Esophagus squamous epithelium (tissue), 5 donors: ENCODE data around the gene TMEM132D. TPM values are rescaled to one million over a fixed set of nuclear protein-coding genes. Genes with fewer than 3 reads are reported as not detected.

Experiments used
- DNase-seq: peaks from one replicate; lab custom pipeline; 2025; lab: John Stamatoyannopoulos, UW
- H3K27ac ChIP-seq, 4 donors: fragments of 200-600 bp; sonication (generic); one replicate each; pipeline ENCODE4 v1.5.1; 2016 to 2019; ENCODE audit warnings: mild to moderate bottlenecking in 1 of 4
- H3K27me3 ChIP-seq, 4 donors: fragments of 200-600 bp; sonication (generic); 1 replicate in 3 of 4; 2 replicates in 1 of 4; pipeline versions ENCODE4 v1.5.1 to v1.6.0; 2017 to 2021; ENCODE audit warnings: antibody characterized with exemption in 1 of 4
- H3K36me3 ChIP-seq, 3 donors: fragments of 200-600 bp; sonication (generic); one replicate each; pipeline ENCODE4 v1.5.1; 2016 to 2019
- H3K4me1 ChIP-seq, 3 donors: fragments of 200-600 bp; sonication (generic); one replicate each; pipeline ENCODE4 v1.5.1; 2017 to 2019
- H3K4me3 ChIP-seq, 4 donors: fragments of 200-600 bp; sonication (generic); 1 replicate in 3 of 4; 2 replicates in 1 of 4; pipeline ENCODE4 v1.5.1; 2016 to 2019; ENCODE audit warnings: mild to moderate bottlenecking in 2 of 4, moderate library complexity in 1 of 4
- H3K9me3 ChIP-seq, 3 donors: fragments of 200-600 bp; sonication (generic); one replicate each; pipeline ENCODE4 v1.5.1; 2016 to 2019
- CTCF ChIP-seq, 6 experiments: fragments of 450-650 bp in 4 of 6; fragments of 200-600 bp in 2 of 6; sonication (generic) in 2 of 6; IDR thresholded peaks; one replicate each; pipeline ENCODE4 v1.5.1; 2016 to 2019; ENCODE audit warnings: antibody characterized with exemption in 6 of 6, mild to moderate bottlenecking in 4 of 6, moderate library complexity in 4 of 6
- POLR2A ChIP-seq, 4 donors: fragments of 450-650 bp; IDR thresholded peaks; one replicate each; pipeline ENCODE4 v1.6.1; 2017; ENCODE audit warnings: antibody characterized with exemption in 4 of 4, mild to moderate bottlenecking in 4 of 4, moderate library complexity in 3 of 4
- WGBS, 2 donors: methylation state at CpG; one replicate each; pipeline ENCODE4 v1.1.5; 2018; 5-methylcytosine and 5-hydroxymethylcytosine counted together
- intact Hi-C: fragments of 100-400 bp; cut with DNase I; formaldehyde crosslinking; loops from one replicate; pipeline ENCODE4 v1.15.0; 2022
- total RNA-seq, 4 donors: library from RNA; depleted of rRNA; stranded (reverse); fragments of >200 nt; gene quantifications; one replicate each; pipeline ENCODE4 v1.1.0, GENCODE V29; 2016
- donor health status: DM: yes; HTN: yes; CAD: no.

TMEM132D gene
- total RNA-seq, 4 donors from 2014 or later = not detected

- 78 to 87% methylated on average over 5 to 7 of the region's 7 CpGs for WGBS, 2 donors
- no peak for DNase-seq
- H3K27me3 ChIP-seq = no peaks in the 10 kb centered on the region
- no peaks in the 10 kb centered on the region for H3K36me3 ChIP-seq
- H3K4me1 ChIP-seq = no peaks in the 10 kb centered on the region
- TF ChIP-seq POLR2A (IDR thresholded peaks at IDR 0.05) = no peak
- no peak for TF ChIP-seq CTCF (IDR thresholded peaks at IDR 0.05)
- H3K4me3 ChIP-seq = no peak overlapping the region
- intact Hi-C loops = no loop called here
- no peak overlapping the region for H3K27ac ChIP-seq
- peaks cover 0 to 6% (median 0%) of the 10 kb centered on the region in 3 donors for H3K9me3 ChIP-seq
Observed at GRCh38 chr12:129606239-129606638, 297.6 kb downstream of the TMEM132D start.

GRCh38 chr12:129605666-129606065, 298.2 kb downstream of the TMEM132D start:
- Histone ChIP-seq H3K36me3 (no peaks in the 10 kb centered on the region), H3K27ac (no peak overlapping the region), H3K27me3 (no peaks in the 10 kb centered on the region), H3K4me3 (no peak overlapping the region), H3K4me1 (no peaks in the 10 kb centered on the region), H3K9me3 (peaks cover 0 to 6% (median 0%) of the 10 kb centered on the region in 3 donors)
- 19 to 34% methylated on average over 2 of the region's 2 CpGs for WGBS, 2 donors
- intact Hi-C loops = no loop called here
- TF ChIP-seq POLR2A (IDR thresholded peaks at IDR 0.05) (no peak), CTCF (IDR thresholded peaks at IDR 0.05) (no peak)
- DNase-seq = no peak

- H3K4me3 ChIP-seq = no peak overlapping the region
- intact Hi-C loops = no loop called here
- WGBS, 2 donors = 52 to 65% methylated on average over 4 of the region's 4 CpGs
Observed at GRCh38 chr12:129604506-129604905, 299.3 kb downstream of the TMEM132D start.

GRCh38 chr12:129599406-129599805, 304.4 kb downstream of the TMEM132D start:
- no peak overlapping the region for H3K27ac ChIP-seq
- H3K27me3 ChIP-seq = no peaks in the 10 kb centered on the region
- H3K4me3 ChIP-seq = no peak overlapping the region
- WGBS, 2 donors = 50 to 63% methylated on average over 1 of the region's 1 CpG
- DNase-seq = no peak
- no peaks in the 10 kb centered on the region for H3K9me3 ChIP-seq
- intact Hi-C loops = no loop called here
- no peaks in the 10 kb centered on the region for H3K4me1 ChIP-seq
- no peaks in the 10 kb centered on the region for H3K36me3 ChIP-seq
- TF ChIP-seq CTCF (IDR thresholded peaks at IDR 0.05) (no peak), POLR2A (IDR thresholded peaks at IDR 0.05) (no peak)

More at GRCh38 chr12:129604506-129604905, 299.3 kb downstream of the TMEM132D start:
- Histone ChIP-seq H3K36me3 (no peaks in the 10 kb centered on the region), H3K9me3 (peaks cover 0 to 3% (median 0%) of the 10 kb centered on the region in 3 donors), H3K27ac (no peak overlapping the region), H3K4me1 (no peaks in the 10 kb centered on the region), H3K27me3 (no peaks in the 10 kb centered on the region)
- no peak for DNase-seq
- TF ChIP-seq POLR2A (IDR thresholded peaks at IDR 0.05) = no peak
- TF ChIP-seq CTCF (IDR thresholded peaks at IDR 0.05) = no peak

GRCh38 chr12:129594098-129594497, 309.7 kb downstream of the TMEM132D start:
- Histone ChIP-seq H3K36me3 (no peaks in the 10 kb centered on the region), H3K27ac (no peak overlapping the region), H3K4me1 (no peaks in the 10 kb centered on the region), H3K27me3 (no peaks in the 10 kb centered on the region), H3K9me3 (no peaks in the 10 kb centered on the region), H3K4me3 (no peak overlapping the region)
- no peak for DNase-seq
- WGBS, 2 donors = 48 to 53% methylated on average over 6 of the region's 6 CpGs
- intact Hi-C loops = no loop called here
- TF ChIP-seq POLR2A (IDR thresholded peaks at IDR 0.05) (no peak), CTCF (IDR thresholded peaks at IDR 0.05) (no peak)
